ENCODE measurements around the gene NAIF1.

DNA sequence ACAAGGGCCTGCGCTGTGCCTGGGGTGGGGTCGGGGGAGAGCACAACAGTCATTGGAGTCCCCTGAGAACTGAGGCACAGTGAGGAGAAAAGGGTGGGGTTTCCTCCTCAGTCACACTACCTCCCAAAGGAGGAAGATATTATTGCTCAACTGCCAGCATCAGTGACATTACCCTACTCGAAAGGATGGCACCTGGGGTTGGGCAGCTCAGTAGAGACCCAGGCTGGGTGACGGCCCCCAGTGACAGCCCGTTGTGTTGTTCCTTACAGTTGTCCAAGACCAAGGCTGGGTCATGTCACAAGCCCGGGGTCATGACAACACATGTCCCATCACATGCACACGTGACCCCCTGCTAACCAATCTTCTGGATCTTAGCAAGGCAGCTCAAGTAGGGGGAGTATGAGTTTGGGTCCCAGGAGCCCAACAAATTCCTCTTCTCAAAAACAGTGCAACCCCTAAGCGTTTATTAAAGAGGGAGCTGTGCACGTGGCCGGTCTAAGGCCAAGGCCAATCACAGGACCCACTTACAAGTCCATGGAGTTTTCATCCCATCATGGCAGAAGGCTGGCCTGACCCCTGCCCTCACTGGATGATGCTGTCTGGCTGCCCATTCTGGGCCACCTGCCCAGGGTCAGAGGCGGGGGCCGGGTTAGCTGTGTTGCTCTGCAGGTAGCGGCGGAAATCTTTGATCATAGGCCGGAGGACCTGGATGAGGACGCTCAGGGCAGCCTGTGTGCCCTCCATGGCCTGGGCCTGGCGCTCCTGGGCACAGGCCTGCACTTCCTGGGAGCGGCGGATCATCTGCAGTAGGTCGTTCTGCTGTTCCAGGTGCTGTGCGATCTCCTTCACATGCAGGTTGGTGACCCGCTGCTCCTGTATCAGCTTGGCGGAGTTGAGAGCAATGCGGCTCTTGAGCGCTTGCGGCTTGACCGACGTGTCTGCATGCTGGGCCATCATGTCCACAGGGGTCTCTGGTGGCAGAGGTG, 4.0 kb downstream of the NAIF1 start:
- TF ChIP-seq POLR2A (IDR thresholded peaks at IDR 0.05) (no peak), POLR2AphosphoS5 (IDR thresholded peaks at IDR 0.05) (no peak)
- TF ChIP-seq, protein P1, sequence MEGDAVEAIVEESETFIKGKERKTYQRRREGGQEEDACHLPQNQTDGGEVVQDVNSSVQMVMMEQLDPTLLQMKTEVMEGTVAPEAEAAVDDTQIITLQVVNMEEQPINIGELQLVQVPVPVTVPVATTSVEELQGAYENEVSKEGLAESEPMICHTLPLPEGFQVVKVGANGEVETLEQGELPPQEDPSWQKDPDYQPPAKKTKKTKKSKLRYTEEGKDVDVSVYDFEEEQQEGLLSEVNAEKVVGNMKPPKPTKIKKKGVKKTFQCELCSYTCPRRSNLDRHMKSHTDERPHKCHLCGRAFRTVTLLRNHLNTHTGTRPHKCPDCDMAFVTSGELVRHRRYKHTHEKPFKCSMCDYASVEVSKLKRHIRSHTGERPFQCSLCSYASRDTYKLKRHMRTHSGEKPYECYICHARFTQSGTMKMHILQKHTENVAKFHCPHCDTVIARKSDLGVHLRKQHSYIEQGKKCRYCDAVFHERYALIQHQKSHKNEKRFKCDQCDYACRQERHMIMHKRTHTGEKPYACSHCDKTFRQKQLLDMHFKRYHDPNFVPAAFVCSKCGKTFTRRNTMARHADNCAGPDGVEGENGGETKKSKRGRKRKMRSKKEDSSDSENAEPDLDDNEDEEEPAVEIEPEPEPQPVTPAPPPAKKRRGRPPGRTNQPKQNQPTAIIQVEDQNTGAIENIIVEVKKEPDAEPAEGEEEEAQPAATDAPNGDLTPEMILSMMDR (IDR thresholded peaks at IDR 0.05) = no peak

All from transverse colon (tissue), 4 donors.